Measurements from ENCODE around the gene NTN1. TPM values are rescaled to one million over a fixed set of nuclear protein-coding genes. Genes with fewer than 3 reads are reported as not detected.
A peak's percentile ranks its signal among the peaks of the same experiment; 100 is the strongest.
"Not testable (repeated sequence)": the region's sequence is repeated elsewhere in the genome, so short reads cannot be mapped to it uniquely, and the experiment has no call there.

NTN1 gene
- total RNA-seq, 2 experiments from 2014 or later, result 0.31 to 0.47 TPM

- not testable (repeated sequence) for H3K4me1 Mint-ChIP-seq (ENCODE audit: low read depth); H3K4me3 Mint-ChIP-seq
Measured at GRCh38 chr17:9106278-9106677, 85.0 kb downstream of the NTN1 start.

GRCh38 chr17:9107527-9107926 lies 86.2 kb downstream of the NTN1 start:
- H3K9me3 Mint-ChIP-seq, result peaks cover 4% of the 10 kb centered on the region
- no peaks in the 10 kb centered on the region for H3K4me1 Mint-ChIP-seq (ENCODE audit: low read depth)
- H3K36me3 Mint-ChIP-seq (ENCODE audit: low read depth), result no peaks in the 10 kb centered on the region
- H3K27ac Mint-ChIP-seq, result no peak overlapping the region
- CTCF ChIA-PET, result no interaction called here
- intact Hi-C loops (cut with micrococcal nuclease), result no loop called here
- no peak overlapping the region for H3K4me3 Mint-ChIP-seq
- no peaks in the 10 kb centered on the region for H3K27me3 Mint-ChIP-seq (ENCODE audit: low read depth)
- DNase-seq, result no peak

More at GRCh38 chr17:9106278-9106677, 85.0 kb downstream of the NTN1 start:
- DNase-seq; H3K27ac Mint-ChIP-seq; intact Hi-C loops (cut with micrococcal nuclease); H3K36me3 Mint-ChIP-seq (ENCODE audit: low read depth); CTCF ChIA-PET; H3K27me3 Mint-ChIP-seq (ENCODE audit: low read depth): not testable (repeated sequence)
- H3K9me3 Mint-ChIP-seq, result peaks cover 13% of the 10 kb centered on the region

- no peak for DNase-seq
- Mint-ChIP-seq H3K27me3 (ENCODE audit: low read depth) (no peaks in the 10 kb centered on the region), H3K4me1 (ENCODE audit: low read depth) (no peaks in the 10 kb centered on the region), H3K9me3 (no peaks in the 10 kb centered on the region), H3K4me3 (no peak overlapping the region), H3K27ac (no peak overlapping the region), H3K36me3 (ENCODE audit: low read depth) (no peaks in the 10 kb centered on the region)
- CTCF ChIA-PET, result interaction anchor here (0.6 kb wide), 1 partner anchor 189 kb away, joined by 3 read pairs; no protein-coding TSS in a partner anchor
- intact Hi-C loops (cut with micrococcal nuclease), result no loop called here
Measured at GRCh38 chr17:9108146-9108545, 86.8 kb downstream of the NTN1 start.

GRCh38 chr17:9109933-9110332 lies 88.6 kb downstream of the NTN1 start:
- H3K9me3 Mint-ChIP-seq, result no peaks in the 10 kb centered on the region
- H3K27me3 Mint-ChIP-seq (ENCODE audit: low read depth), result no peaks in the 10 kb centered on the region
- H3K36me3 Mint-ChIP-seq (ENCODE audit: low read depth), result no peaks in the 10 kb centered on the region
- H3K4me1 Mint-ChIP-seq (ENCODE audit: low read depth), result no peaks in the 10 kb centered on the region
- no peak overlapping the region for H3K27ac Mint-ChIP-seq
- DNase-seq, result no peak
- intact Hi-C loops (cut with micrococcal nuclease), result no loop called here
- H3K4me3 Mint-ChIP-seq, result no peak overlapping the region
- CTCF ChIA-PET, result interaction anchor here (0.5 kb wide), 1 partner anchor 8 kb away, joined by 4 read pairs; no protein-coding TSS in a partner anchor

GRCh38 chr17:9110501-9110900 lies 89.2 kb downstream of the NTN1 start:
- no peaks in the 10 kb centered on the region for H3K36me3 Mint-ChIP-seq (ENCODE audit: low read depth)
- H3K27me3 Mint-ChIP-seq (ENCODE audit: low read depth), result no peaks in the 10 kb centered on the region
- DNase-seq, result no peak
- intact Hi-C loops (cut with micrococcal nuclease), result no loop called here
- CTCF ChIA-PET, result no interaction called here
- no peak overlapping the region for H3K27ac Mint-ChIP-seq
- no peak overlapping the region for H3K4me3 Mint-ChIP-seq
- peaks cover 1% of the 10 kb centered on the region for H3K4me1 Mint-ChIP-seq (ENCODE audit: low read depth)
- no peaks in the 10 kb centered on the region for H3K9me3 Mint-ChIP-seq

GRCh38 chr17:9115214-9116191 lies 94.2 kb downstream of the NTN1 start:
- Mint-ChIP-seq H3K27me3 (ENCODE audit: low read depth) (peaks cover 6% of the 10 kb centered on the region), H3K4me1 (ENCODE audit: low read depth) (peaks cover 4% of the 10 kb centered on the region), H3K4me3 (peak overlapping the region; percentile 56), H3K27ac (no peak overlapping the region), H3K9me3 (peaks cover 2% of the 10 kb centered on the region), H3K36me3 (ENCODE audit: low read depth) (no peaks in the 10 kb centered on the region)
- CTCF ChIA-PET, result interaction anchor here (1.0 to 2.3 kb wide), 5 partner anchors 12 to 405 kb away, joined by 3 to 9 read pairs (median 4); no protein-coding TSS in a partner anchor
- DNase-seq, result peak; percentile 69
- intact Hi-C loops (cut with micrococcal nuclease), result loop anchor here (1.0 to 5.0 kb wide), 3 partner anchors 123 to 407 kb away; no protein-coding TSS in a partner anchor

GRCh38 chr17:9116311-9116835 lies 95.1 kb downstream of the NTN1 start:
- no peak for DNase-seq
- intact Hi-C loops (cut with micrococcal nuclease), result loop anchor here (5.0 kb wide), 1 partner anchor 124 kb away; no protein-coding TSS in a partner anchor
- Mint-ChIP-seq H3K27ac (no peak overlapping the region), H3K27me3 (ENCODE audit: low read depth) (peaks cover 6% of the 10 kb centered on the region), H3K36me3 (ENCODE audit: low read depth) (no peaks in the 10 kb centered on the region), H3K9me3 (peaks cover 2% of the 10 kb centered on the region), H3K4me3 (no peak overlapping the region), H3K4me1 (ENCODE audit: low read depth) (peaks cover 4% of the 10 kb centered on the region)
- CTCF ChIA-PET, result no interaction called here

GRCh38 chr17:9116861-9117568 lies 95.7 kb downstream of the NTN1 start:
- peaks cover 2% of the 10 kb centered on the region for H3K9me3 Mint-ChIP-seq
- no peak overlapping the region for H3K4me3 Mint-ChIP-seq
- peaks cover 4% of the 10 kb centered on the region for H3K4me1 Mint-ChIP-seq (ENCODE audit: low read depth)
- no peaks in the 10 kb centered on the region for H3K36me3 Mint-ChIP-seq (ENCODE audit: low read depth)
- peaks cover 8% of the 10 kb centered on the region for H3K27me3 Mint-ChIP-seq (ENCODE audit: low read depth)
- CTCF ChIA-PET, result interaction anchor here (0.7 to 1.2 kb wide), 2 partner anchors 7 to 174 kb away, joined by 4 read pairs; no protein-coding TSS in a partner anchor
- H3K27ac Mint-ChIP-seq, result no peak overlapping the region
- no peak for DNase-seq
- intact Hi-C loops (cut with micrococcal nuclease), result loop anchor here (5.0 kb wide), 1 partner anchor 125 kb away; no protein-coding TSS in a partner anchor

GRCh38 chr17:9120471-9120870 lies 99.2 kb downstream of the NTN1 start:
- Mint-ChIP-seq H3K27ac (no peak overlapping the region), H3K36me3 (ENCODE audit: low read depth) (no peaks in the 10 kb centered on the region), H3K4me1 (ENCODE audit: low read depth) (peaks cover 3% of the 10 kb centered on the region), H3K4me3 (no peak overlapping the region), H3K27me3 (ENCODE audit: low read depth) (peaks cover 8% of the 10 kb centered on the region), H3K9me3 (peaks cover 2% of the 10 kb centered on the region)
- peak; percentile 22 for DNase-seq
- intact Hi-C loops (cut with micrococcal nuclease), result loop anchor here (5.0 kb wide), 1 partner anchor 152 kb away; no protein-coding TSS in a partner anchor
- CTCF ChIA-PET, result interaction anchor here (0.5 to 1.4 kb wide), 2 partner anchors 170 to 349 kb away, joined by 3 read pairs; no protein-coding TSS in a partner anchor

- H3K4me3 Mint-ChIP-seq, result no peak overlapping the region
- peaks cover 7% of the 10 kb centered on the region for H3K27me3 Mint-ChIP-seq (ENCODE audit: low read depth)
- CTCF ChIA-PET, result interaction anchor here (0.5 to 1.4 kb wide), 2 partner anchors 169 to 350 kb away, joined by 3 read pairs; no protein-coding TSS in a partner anchor
- no peaks in the 10 kb centered on the region for H3K36me3 Mint-ChIP-seq (ENCODE audit: low read depth)
- no peak for DNase-seq
- intact Hi-C loops (cut with micrococcal nuclease), result loop anchor here (5.0 kb wide), 1 partner anchor 151 kb away; no protein-coding TSS in a partner anchor
- peaks cover 2% of the 10 kb centered on the region for H3K9me3 Mint-ChIP-seq
- H3K4me1 Mint-ChIP-seq (ENCODE audit: low read depth), result peaks cover 2% of the 10 kb centered on the region
- H3K27ac Mint-ChIP-seq, result no peak overlapping the region
Measured at GRCh38 chr17:9121186-9121820, 100.0 kb downstream of the NTN1 start.

GRCh38 chr17:9123594-9124553 lies 102.6 kb downstream of the NTN1 start:
- DNase-seq, result no peak
- Mint-ChIP-seq H3K4me1 (ENCODE audit: low read depth) (no peaks in the 10 kb centered on the region), H3K36me3 (ENCODE audit: low read depth) (no peaks in the 10 kb centered on the region), H3K9me3 (no peaks in the 10 kb centered on the region), H3K27me3 (ENCODE audit: low read depth) (peaks cover 5% of the 10 kb centered on the region), H3K27ac (no peak overlapping the region), H3K4me3 (no peak overlapping the region)
- CTCF ChIA-PET, result no interaction called here
- intact Hi-C loops (cut with micrococcal nuclease), result loop anchor here (5.0 kb wide), 1 partner anchor 148 kb away; no protein-coding TSS in a partner anchor

Measured in activated naive CD4-positive, alpha-beta T cell treated with anti-CD3 and anti-CD28 coated beads for 36 hours (primary cell).